ENCODE measurements around the gene FNDC3B. TPM values are rescaled to one million over a fixed set of nuclear protein-coding genes. Genes with fewer than 3 reads are reported as not detected.
A peak's percentile ranks its signal among the peaks of the same experiment; 100 is the strongest.
"Not testable (repeated sequence)": the region's sequence is repeated elsewhere in the genome, so short reads cannot be mapped to it uniquely, and the experiment has no call there.

FNDC3B gene
- 295 and 302 TPM in 2 replicates for total RNA-seq
- 73.3 and 91.6 TPM in 2 replicates for polyA plus RNA-seq
- polyA plus RNA-seq (2011; cell fraction: cytosol; rRNA removed), result 33.7 and 41.2 TPM in 2 replicates
- polyA plus RNA-seq (2011; cell fraction: nucleus; rRNA removed), result 145 and 149 TPM in 2 replicates
- 102 and 121 TPM in 2 replicates for polyA plus RNA-seq (2012)
- polyA minus RNA-seq, result 528 and 540 TPM in 2 replicates
- 13.1 TPM for polyA minus RNA-seq (2011; cell fraction: cytosol; rRNA and poly(A)+ RNA removed)
- 861 and 1,327 TPM in 2 replicates for polyA minus RNA-seq (2011; cell fraction: nucleus; rRNA and poly(A)+ RNA removed)
- percentile 99 among the genes with signal in this experiment for Bru-seq, nascent RNA
- BruChase-seq, experiment 1, labeled RNA remaining after a 6-hour chase, result percentile 93 among the genes with signal in this experiment
- percentile 96 among the genes with signal in this experiment for BruChase-seq, experiment 2, labeled RNA remaining after a 2-hour chase
- long read RNA-seq, full-length matches to known transcripts, result 137 of 304 reads
- long read RNA-seq, partial matches to known transcripts, result 100 of 304 reads
- long read RNA-seq, other reads (novel, unspliced or antisense), result 67 of 304 reads

DNA sequence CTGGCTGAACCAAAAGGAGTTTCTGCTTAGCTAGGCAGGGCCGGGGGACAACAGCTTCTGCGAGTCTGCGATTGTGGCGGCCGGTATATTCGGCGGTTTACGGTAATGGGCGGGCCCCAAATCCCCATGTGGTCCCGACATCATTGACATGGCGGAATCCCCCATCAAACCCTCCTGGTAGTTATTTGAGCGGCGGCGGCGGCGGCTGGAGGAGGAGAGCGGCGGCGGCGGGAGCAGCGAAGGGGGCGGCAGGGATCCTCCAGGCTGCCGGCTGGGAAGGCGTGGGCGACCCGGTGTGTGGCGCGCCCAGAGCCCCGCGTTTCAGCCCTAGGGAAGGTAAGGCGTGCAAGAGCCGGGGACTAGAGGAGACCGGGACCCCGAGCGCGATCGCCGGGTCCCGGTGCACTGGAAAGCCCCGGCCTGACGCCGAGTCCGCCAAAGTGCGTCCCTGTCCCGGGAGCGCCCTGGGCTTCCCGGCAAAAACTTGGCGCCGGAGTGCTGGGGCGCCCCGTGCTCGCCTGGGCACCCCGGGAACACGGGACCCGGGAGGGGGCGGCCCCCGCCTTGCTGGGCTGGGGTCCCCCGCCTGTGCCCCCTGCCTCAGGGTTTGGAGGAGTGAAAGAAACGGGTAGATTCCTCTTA, at the start of gene FNDC3B:
FNDC3B (plus strand) TSS at position 143 of the 642 bp plus-strand sequence. CDS start 72,902 bp downstream, outside the sequence.
- H3K9ac ChIP-seq (replicated peaks; ENCODE audit: extremely low read depth, insufficient read depth, low read length), result peak within 1 kb of the TSS; percentile 99
- TSS peak; percentile 51 for BruUV-seq (replicated peaks)
- DNase-seq (ENCODE audit: low read depth, low spot score) (peak; percentile 97), FAIRE-seq (peak; percentile 94)
- H2AFZ ChIP-seq (ENCODE audit: low read depth, low read length), result peak within 1 kb of the TSS; percentile 81
- no peaks in the 10 kb centered on the region for H3K27me3 ChIP-seq (ENCODE audit: control insufficient read depth in 2 of 2, insufficient read depth in 2 of 2, low read length in 2 of 2)
- peak within 1 kb of the TSS; percentile 96 for H3K27ac ChIP-seq (ENCODE audit: insufficient read depth, low read depth, low read length)
- peaks cover 57% of the 10 kb centered on the region for H3K79me2 ChIP-seq (ENCODE audit: control insufficient read depth, insufficient read depth, low read length)
- ChIA-PET POLR2A (interaction anchor here (0.6 to 1.1 kb wide), 9 partner anchors 8 to 263 kb away, joined by 3 to 6 read pairs (median 3); no protein-coding TSS in a partner anchor), CTCF (interaction anchor here (0.7 to 2.1 kb wide), 10 partner anchors 11 to 293 kb away, joined by 3 to 13 read pairs (median 3); no protein-coding TSS in a partner anchor)
- H3K4me1 ChIP-seq (ENCODE audit: control insufficient read depth, extremely low read depth, insufficient read depth, low read length), result peaks cover 34% of the 10 kb centered on the region
- H3K9me3 ChIP-seq (replicated peaks; ENCODE audit: control insufficient read depth, insufficient read depth, low read length), result no peaks in the 10 kb centered on the region
- dilution Hi-C loops (cut with MboI; ENCODE audit: extremely low pct_ligation_motif_present, low sequenced_read_pairs) (no loop called here), intact Hi-C loops (cut with micrococcal nuclease) (loop anchor here (1.0 to 10.0 kb wide), 10 partner anchors 72 to 832 kb away; no protein-coding TSS in a partner anchor)
- H3K9me1 ChIP-seq (replicated peaks; ENCODE audit: control insufficient read depth, extremely low read depth, insufficient read depth, low read length), result no peaks in the 10 kb centered on the region
- no peaks in the 10 kb centered on the region for H3K36me3 ChIP-seq (ENCODE audit: control insufficient read depth in 2 of 2, extremely low read depth in 1 of 2, insufficient read depth in 2 of 2, low read length in 2 of 2)
- H4K20me1 ChIP-seq (replicated peaks; ENCODE audit: control insufficient read depth, extremely low read depth, insufficient read depth, low read length), result no peaks in the 10 kb centered on the region
- TF ChIP-seq POLR2A (IDR thresholded peaks at IDR 0.05; ENCODE audit: low read depth, low read length) (peak; percentile 75), POLR2AphosphoS5 (IDR thresholded peaks at IDR 0.05; ENCODE audit: insufficient read depth, low read depth, low read length) (peak; percentile 78), GATA2 (IDR thresholded peaks at IDR 0.05; ENCODE audit: insufficient read depth, insufficient read length, low read depth, low read length) (no peak)
- TF ChIP-seq, protein P1, sequence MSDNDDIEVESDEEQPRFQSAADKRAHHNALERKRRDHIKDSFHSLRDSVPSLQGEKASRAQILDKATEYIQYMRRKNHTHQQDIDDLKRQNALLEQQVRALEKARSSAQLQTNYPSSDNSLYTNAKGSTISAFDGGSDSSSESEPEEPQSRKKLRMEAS (IDR thresholded peaks at IDR 0.05; ENCODE audit: insufficient read depth, insufficient read length), result peak; percentile 57
- TF ChIP-seq, protein P2, sequence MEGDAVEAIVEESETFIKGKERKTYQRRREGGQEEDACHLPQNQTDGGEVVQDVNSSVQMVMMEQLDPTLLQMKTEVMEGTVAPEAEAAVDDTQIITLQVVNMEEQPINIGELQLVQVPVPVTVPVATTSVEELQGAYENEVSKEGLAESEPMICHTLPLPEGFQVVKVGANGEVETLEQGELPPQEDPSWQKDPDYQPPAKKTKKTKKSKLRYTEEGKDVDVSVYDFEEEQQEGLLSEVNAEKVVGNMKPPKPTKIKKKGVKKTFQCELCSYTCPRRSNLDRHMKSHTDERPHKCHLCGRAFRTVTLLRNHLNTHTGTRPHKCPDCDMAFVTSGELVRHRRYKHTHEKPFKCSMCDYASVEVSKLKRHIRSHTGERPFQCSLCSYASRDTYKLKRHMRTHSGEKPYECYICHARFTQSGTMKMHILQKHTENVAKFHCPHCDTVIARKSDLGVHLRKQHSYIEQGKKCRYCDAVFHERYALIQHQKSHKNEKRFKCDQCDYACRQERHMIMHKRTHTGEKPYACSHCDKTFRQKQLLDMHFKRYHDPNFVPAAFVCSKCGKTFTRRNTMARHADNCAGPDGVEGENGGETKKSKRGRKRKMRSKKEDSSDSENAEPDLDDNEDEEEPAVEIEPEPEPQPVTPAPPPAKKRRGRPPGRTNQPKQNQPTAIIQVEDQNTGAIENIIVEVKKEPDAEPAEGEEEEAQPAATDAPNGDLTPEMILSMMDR (IDR thresholded peaks at IDR 0.05; ENCODE audit: extremely low read depth in 1 of 2, insufficient read depth in 1 of 2, low read depth in 1 of 2, low read length in 2 of 2), result no peak
- H3K4me3 ChIP-seq (replicated peaks in 1 of 3; ENCODE audit: insufficient read depth in 1 of 3, low read depth in 1 of 3, low read length in 3 of 3), result peak within 1 kb of the TSS; percentile 86 to 100 (median 94)
- H3K4me2 ChIP-seq (ENCODE audit: insufficient read depth, low read length), result peak within 1 kb of the TSS; percentile 94

DNA sequence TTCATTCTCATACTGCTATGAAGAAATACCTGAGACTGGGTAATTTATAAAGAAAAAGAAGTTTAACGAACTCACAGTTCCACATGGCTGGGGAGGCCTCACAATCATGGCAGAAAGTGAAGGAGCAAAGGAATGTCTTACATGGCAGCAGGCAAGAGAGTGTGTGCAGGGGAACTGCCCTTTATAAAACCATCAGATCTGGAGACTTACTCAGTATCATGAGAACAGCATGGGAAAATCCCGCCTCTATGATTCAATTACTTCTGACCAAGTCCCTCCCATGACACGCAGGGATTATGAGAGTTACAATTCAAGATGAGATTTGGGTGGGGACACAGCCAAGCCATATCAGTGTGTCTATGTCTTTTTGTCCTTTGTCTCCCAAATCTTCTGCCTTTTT, 49.1 kb upstream of the FNDC3B start:
- H3K4me2 ChIP-seq (ENCODE audit: insufficient read depth, low read length); H3K9me1 ChIP-seq (replicated peaks; ENCODE audit: control insufficient read depth, extremely low read depth, insufficient read depth, low read length); CTCF ChIA-PET; DNase-seq (ENCODE audit: low read depth, low spot score); H2AFZ ChIP-seq (ENCODE audit: low read depth, low read length); H3K9ac ChIP-seq (replicated peaks; ENCODE audit: extremely low read depth, insufficient read depth, low read length); H4K20me1 ChIP-seq (replicated peaks; ENCODE audit: control insufficient read depth, extremely low read depth, insufficient read depth, low read length); H3K27me3 ChIP-seq (ENCODE audit: control insufficient read depth in 2 of 2, insufficient read depth in 2 of 2, low read length in 2 of 2); H3K36me3 ChIP-seq (ENCODE audit: control insufficient read depth in 2 of 2, extremely low read depth in 1 of 2, insufficient read depth in 2 of 2, low read length in 2 of 2); H3K4me1 ChIP-seq (ENCODE audit: control insufficient read depth, extremely low read depth, insufficient read depth, low read length); H3K79me2 ChIP-seq (ENCODE audit: control insufficient read depth, insufficient read depth, low read length); dilution Hi-C loops (cut with MboI; ENCODE audit: extremely low pct_ligation_motif_present, low sequenced_read_pairs); POLR2A ChIA-PET; FAIRE-seq; H3K9me3 ChIP-seq (replicated peaks; ENCODE audit: control insufficient read depth, insufficient read depth, low read length); H3K4me3 ChIP-seq (replicated peaks in 1 of 3; ENCODE audit: insufficient read depth in 1 of 3, low read depth in 1 of 3, low read length in 3 of 3); H3K27ac ChIP-seq (ENCODE audit: insufficient read depth, low read depth, low read length); intact Hi-C loops (cut with micrococcal nuclease); BruUV-seq (replicated peaks): not testable (repeated sequence)
